PC-3 (cell line): ENCODE measurements around the gene DUSP22.

Experiments used
- EZH2 ChIP-seq: fragments of 300-600 bp; sonication (generic); IDR thresholded peaks from one replicate; pipeline ENCODE4 v1.6.1; 2017; ENCODE audit warnings: antibody characterized with exemption, mild to moderate bottlenecking, low read length; ENCODE audit not compliant: unreplicated experiment
- TF ChIP-seq, protein P1 (sequence below): fragments of 300-600 bp; sonication (generic); conservative IDR thresholded peaks from 2 replicates; pipeline ENCODE4 v1.5.1; 2017; ENCODE audit warnings: antibody characterized with exemption, low read depth, mild to moderate bottlenecking, low read length

- TF ChIP-seq, protein P1, sequence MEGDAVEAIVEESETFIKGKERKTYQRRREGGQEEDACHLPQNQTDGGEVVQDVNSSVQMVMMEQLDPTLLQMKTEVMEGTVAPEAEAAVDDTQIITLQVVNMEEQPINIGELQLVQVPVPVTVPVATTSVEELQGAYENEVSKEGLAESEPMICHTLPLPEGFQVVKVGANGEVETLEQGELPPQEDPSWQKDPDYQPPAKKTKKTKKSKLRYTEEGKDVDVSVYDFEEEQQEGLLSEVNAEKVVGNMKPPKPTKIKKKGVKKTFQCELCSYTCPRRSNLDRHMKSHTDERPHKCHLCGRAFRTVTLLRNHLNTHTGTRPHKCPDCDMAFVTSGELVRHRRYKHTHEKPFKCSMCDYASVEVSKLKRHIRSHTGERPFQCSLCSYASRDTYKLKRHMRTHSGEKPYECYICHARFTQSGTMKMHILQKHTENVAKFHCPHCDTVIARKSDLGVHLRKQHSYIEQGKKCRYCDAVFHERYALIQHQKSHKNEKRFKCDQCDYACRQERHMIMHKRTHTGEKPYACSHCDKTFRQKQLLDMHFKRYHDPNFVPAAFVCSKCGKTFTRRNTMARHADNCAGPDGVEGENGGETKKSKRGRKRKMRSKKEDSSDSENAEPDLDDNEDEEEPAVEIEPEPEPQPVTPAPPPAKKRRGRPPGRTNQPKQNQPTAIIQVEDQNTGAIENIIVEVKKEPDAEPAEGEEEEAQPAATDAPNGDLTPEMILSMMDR: no peak
- no peak for TF ChIP-seq EZH2
These were observed 11.4 kb upstream of the DUSP22 start for GRCh38 chr6:280775-281468.
